HG02938 (cell line): ENCODE measurements around the gene HHLA2.
"Not testable (repeated sequence)": the region's sequence is repeated elsewhere in the genome, so short reads cannot be mapped to it uniquely, and the experiment has no call there.

Experiments used
- ATAC-seq: cut with Tn5 transposase; IDR thresholded peaks from one replicate; pipeline ENCODE4 v1.9.1; 2021; ENCODE audit warnings: mild to moderate bottlenecking, moderate library complexity; ENCODE audit not compliant: unreplicated experiment

The HHLA2 gene

GRCh38 chr3:108296239-108296638 is at the start of gene HHLA2:
HHLA2 (plus strand) TSS chr3:108296548; CDS start chr3:108351814, 55,266 bp downstream.
- ATAC-seq = peak; percentile 59

- no peak for ATAC-seq
Observed at GRCh38 chr3:108250626-108251025, 45.7 kb upstream of the HHLA2 start.

- ATAC-seq = no peak
Observed at GRCh38 chr3:108251265-108251664, 45.1 kb upstream of the HHLA2 start.

- no peak for ATAC-seq
Observed at GRCh38 chr3:108251844-108252243, 44.5 kb upstream of the HHLA2 start.

- no peak for ATAC-seq
Observed at GRCh38 chr3:108255131-108255530, 41.2 kb upstream of the HHLA2 start.

- ATAC-seq = peak; percentile 89
Observed at GRCh38 chr3:108264534-108265298, 31.6 kb upstream of the HHLA2 start.

- ATAC-seq = not testable (repeated sequence)
Observed at GRCh38 chr3:108268235-108268634, 28.1 kb upstream of the HHLA2 start.

- ATAC-seq = no peak
Observed at GRCh38 chr3:108271626-108272025, 24.7 kb upstream of the HHLA2 start.

GRCh38 chr3:108279066-108279465 is 17.3 kb upstream of the HHLA2 start:
- not testable (repeated sequence) for ATAC-seq

GRCh38 chr3:108280476-108280875 is 15.9 kb upstream of the HHLA2 start:
- no peak for ATAC-seq

- peak; percentile 64 for ATAC-seq
Observed at GRCh38 chr3:108281670-108282069, 14.7 kb upstream of the HHLA2 start.

- no peak for ATAC-seq
Observed at GRCh38 chr3:108283006-108283405, 13.3 kb upstream of the HHLA2 start.

GRCh38 chr3:108283989-108284388 is 12.4 kb upstream of the HHLA2 start:
- ATAC-seq = no peak

- no peak for ATAC-seq
Observed at GRCh38 chr3:108285176-108285575, 11.2 kb upstream of the HHLA2 start.

- ATAC-seq = peak; percentile 92
Observed at GRCh38 chr3:108287146-108287545, 9.2 kb upstream of the HHLA2 start.

- ATAC-seq = not testable (repeated sequence)
Observed at GRCh38 chr3:108288193-108288592, 8.2 kb upstream of the HHLA2 start.

GRCh38 chr3:108289159-108289558 is 7.2 kb upstream of the HHLA2 start:
- ATAC-seq = no peak

- ATAC-seq = no peak
Observed at GRCh38 chr3:108292450-108292849, 3.9 kb upstream of the HHLA2 start.

GRCh38 chr3:108292905-108293328 is 3.4 kb upstream of the HHLA2 start:
- ATAC-seq = peak; percentile 58

GRCh38 chr3:108293858-108294257 is 2.5 kb upstream of the HHLA2 start:
- ATAC-seq = peak; percentile 69

- ATAC-seq = no peak
Observed at GRCh38 chr3:108295421-108296175, 750 bp upstream of the HHLA2 start.

- no peak for ATAC-seq
Observed at GRCh38 chr3:108297647-108298046, 1.3 kb downstream of the HHLA2 start.
